OCI-LY3 (cell line): Measurements from ENCODE around the gene MUC6.

ENCODE experiments used
- H2AFZ ChIP-seq: fragments of 200-600, 300-600 bp; shearing (Covaris generic); 2 replicates; pipeline ENCODE4 v1.6.0; 2014; ENCODE audit warnings: antibody characterized with exemption, low read depth, low read length
- H3K27ac ChIP-seq: fragments of 200-600, 300-600 bp; sonication (generic); 2 replicates; pipeline ENCODE4 v1.5.1; 2014; ENCODE audit warnings: mild to moderate bottlenecking, low read length, moderate library complexity, mixed read lengths
- H3K27me3 ChIP-seq: fragments of 200-600, 300-600 bp; sonication (generic); 2 replicates; pipeline ENCODE4 v1.6.1; 2014; ENCODE audit warnings: low read depth, low read length, mixed read lengths
- H3K36me3 ChIP-seq: fragments of 200-600, 300-600 bp; sonication (generic); replicated peaks from 2 replicates; pipeline ENCODE3; 2014; ENCODE audit warnings: low read depth, low read length, mixed read lengths
- H3K4me1 ChIP-seq: fragments of 300-600, 200-600 bp; sonication (generic); 2 replicates; pipeline ENCODE4 v1.6.1; 2014; ENCODE audit warnings: low read length, mixed read lengths
- H3K4me2 ChIP-seq: fragments of 200-600, 300-600 bp; sonication (generic); 2 replicates; pipeline ENCODE4 v1.6.1; 2014; ENCODE audit warnings: low read length, mixed read lengths
- H3K4me3 ChIP-seq: fragments of 300-600, 200-600 bp; sonication (generic); 2 replicates; pipeline ENCODE4 v1.5.1; 2014; ENCODE audit warnings: antibody characterized with exemption, mild to moderate bottlenecking, low read length, moderate library complexity
- H3K79me2 ChIP-seq: fragments of 300-600, 200-600 bp; shearing (Covaris generic); 2 replicates; pipeline ENCODE4 v1.6.1; 2014; ENCODE audit warnings: mild to moderate bottlenecking, low read length, mixed read lengths
- H3K9ac ChIP-seq: fragments of 300-600, 200-600 bp; shearing (Covaris generic); 2 replicates; pipeline ENCODE4 v1.6.0; 2014; ENCODE audit warnings: mild to moderate bottlenecking, low read length, moderate library complexity
- H3K9me3 ChIP-seq: fragments of 200-600, 300-600 bp; shearing (Covaris generic); 2 replicates; pipeline ENCODE4 v1.6.1; 2014; ENCODE audit warnings: low read length, mixed read lengths; ENCODE audit not compliant: insufficient read depth
- H4K20me1 ChIP-seq: fragments of 200-600, 300-600 bp; sonication (generic); 2 replicates; pipeline ENCODE4 v1.6.1; 2016; ENCODE audit warnings: low read length, mixed read lengths; ENCODE audit not compliant: insufficient read depth
- EZH2phosphoT487 ChIP-seq: fragments of 200-600 bp; shearing (Covaris generic); IDR thresholded peaks from 2 replicates; pipeline ENCODE4 v1.6.1; 2018; ENCODE audit warnings: antibody characterized with exemption, mixed run types, low read depth
- TF ChIP-seq, protein P1 (sequence below): fragments of 200-600, 300-600 bp; sonication (generic); IDR thresholded peaks from 2 replicates; pipeline ENCODE4 v1.5.1; 2014; ENCODE audit warnings: antibody characterized with exemption, low read length, low read depth

MUC6 gene

DNA sequence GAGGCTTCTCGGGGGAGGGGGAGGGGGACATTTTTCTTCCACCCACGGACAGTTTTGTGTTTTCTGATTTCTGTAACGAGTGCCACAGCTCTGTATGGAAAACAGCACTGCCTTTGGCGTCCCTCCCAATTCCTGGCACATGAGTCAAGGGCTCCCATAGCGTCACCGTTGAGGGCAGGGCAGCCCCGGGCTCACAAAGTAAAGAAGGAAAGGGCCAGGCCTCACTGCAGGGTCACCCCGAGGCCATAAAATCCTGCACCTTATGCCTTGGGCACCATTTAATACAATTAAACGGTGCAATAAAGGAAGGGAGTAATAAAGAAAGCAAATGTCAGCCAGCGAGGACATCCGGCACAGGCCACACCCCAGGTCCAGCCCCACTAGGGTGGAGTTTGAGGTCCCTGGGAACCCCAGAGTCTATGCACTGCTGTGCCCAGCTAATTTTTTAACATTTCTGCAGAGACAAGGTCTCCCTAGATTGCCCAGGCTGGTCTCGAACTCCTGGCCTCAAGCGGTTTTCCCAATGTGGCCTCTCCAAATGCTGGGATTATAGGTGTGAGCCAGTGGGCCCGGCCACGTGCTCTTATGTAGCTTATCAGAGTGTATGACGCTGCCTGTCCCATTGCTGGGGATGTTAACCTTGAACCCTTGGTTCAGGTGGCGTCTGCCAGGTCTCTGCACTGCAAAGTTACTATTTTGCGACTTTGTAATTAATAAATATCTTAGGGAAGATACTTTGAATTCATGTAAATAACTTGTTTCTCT, 24.5 kb upstream of the MUC6 start:
- Histone ChIP-seq H2AFZ (no peak overlapping the region), H3K4me3 (no peak overlapping the region), H3K4me2 (no peak overlapping the region), H3K27ac (no peak overlapping the region), H3K36me3 (no peaks in the 10 kb centered on the region), H3K27me3 (peaks cover 13% of the 10 kb centered on the region; the same call in 1 of the 2 replicates), H3K79me2 (no peaks in the 10 kb centered on the region), H3K9me3 (no peaks in the 10 kb centered on the region), H4K20me1 (no peaks in the 10 kb centered on the region), H3K4me1 (no peaks in the 10 kb centered on the region), H3K9ac (no peak overlapping the region)
- TF ChIP-seq, protein P1, sequence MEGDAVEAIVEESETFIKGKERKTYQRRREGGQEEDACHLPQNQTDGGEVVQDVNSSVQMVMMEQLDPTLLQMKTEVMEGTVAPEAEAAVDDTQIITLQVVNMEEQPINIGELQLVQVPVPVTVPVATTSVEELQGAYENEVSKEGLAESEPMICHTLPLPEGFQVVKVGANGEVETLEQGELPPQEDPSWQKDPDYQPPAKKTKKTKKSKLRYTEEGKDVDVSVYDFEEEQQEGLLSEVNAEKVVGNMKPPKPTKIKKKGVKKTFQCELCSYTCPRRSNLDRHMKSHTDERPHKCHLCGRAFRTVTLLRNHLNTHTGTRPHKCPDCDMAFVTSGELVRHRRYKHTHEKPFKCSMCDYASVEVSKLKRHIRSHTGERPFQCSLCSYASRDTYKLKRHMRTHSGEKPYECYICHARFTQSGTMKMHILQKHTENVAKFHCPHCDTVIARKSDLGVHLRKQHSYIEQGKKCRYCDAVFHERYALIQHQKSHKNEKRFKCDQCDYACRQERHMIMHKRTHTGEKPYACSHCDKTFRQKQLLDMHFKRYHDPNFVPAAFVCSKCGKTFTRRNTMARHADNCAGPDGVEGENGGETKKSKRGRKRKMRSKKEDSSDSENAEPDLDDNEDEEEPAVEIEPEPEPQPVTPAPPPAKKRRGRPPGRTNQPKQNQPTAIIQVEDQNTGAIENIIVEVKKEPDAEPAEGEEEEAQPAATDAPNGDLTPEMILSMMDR, result no peak
- no peak for TF ChIP-seq EZH2phosphoT487

DNA sequence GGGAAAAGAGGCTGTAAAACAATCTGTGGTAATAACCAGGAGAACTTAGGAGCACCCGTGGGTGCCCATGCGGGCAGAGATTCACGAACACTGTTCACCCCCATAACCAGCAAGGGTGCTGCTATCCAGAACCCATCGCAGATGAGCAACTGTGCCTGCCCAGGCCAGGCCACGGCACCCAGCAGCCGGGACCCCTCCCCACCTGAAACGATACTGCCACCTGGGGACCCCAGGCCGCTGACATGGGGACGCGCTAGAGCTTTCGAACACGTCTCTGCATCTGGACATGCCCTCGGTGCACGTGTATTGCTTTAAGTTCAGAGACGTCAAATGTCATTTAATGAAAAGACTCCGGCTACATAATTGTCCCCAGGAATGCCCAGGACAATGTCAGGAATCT, 23.9 kb upstream of the MUC6 start:
- no peak overlapping the region for H3K4me2 ChIP-seq
- H3K4me3 ChIP-seq, result no peak overlapping the region
- H3K27me3 ChIP-seq, result peaks cover 13% of the 10 kb centered on the region; the same call in 1 of the 2 replicates

DNA sequence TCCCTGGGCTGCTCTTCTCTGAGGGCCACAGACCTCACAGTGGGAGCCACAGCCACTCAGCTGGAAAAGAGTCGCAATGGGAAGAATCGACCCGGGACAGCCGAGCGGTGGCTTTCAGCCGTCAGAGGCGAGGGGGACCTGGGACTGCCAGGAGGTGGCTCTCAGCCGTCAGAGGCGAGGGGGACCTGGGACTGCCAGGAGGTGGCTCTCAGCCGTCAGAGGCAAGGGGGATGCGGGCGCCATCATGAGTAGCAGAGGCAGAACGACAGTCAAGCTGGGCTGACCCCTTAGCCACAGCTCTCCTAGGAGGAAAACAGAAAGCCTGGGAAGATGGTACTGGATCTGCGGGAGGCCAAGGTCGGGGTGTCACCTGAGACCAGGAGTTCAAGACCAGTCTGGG, 23.2 kb upstream of the MUC6 start:
- no peaks in the 10 kb centered on the region for H3K4me1 ChIP-seq
- no peak overlapping the region for H3K4me2 ChIP-seq
- no peak for TF ChIP-seq EZH2phosphoT487
- TF ChIP-seq, protein P1, result no peak
- H3K9ac ChIP-seq, result no peak overlapping the region
- H3K27ac ChIP-seq, result no peak overlapping the region
- H3K79me2 ChIP-seq, result no peaks in the 10 kb centered on the region
- no peak overlapping the region for H3K4me3 ChIP-seq
- H3K9me3 ChIP-seq, result no peaks in the 10 kb centered on the region
- H2AFZ ChIP-seq, result no peak overlapping the region
- H3K27me3 ChIP-seq, result peaks cover 13% of the 10 kb centered on the region; the same call in 1 of the 2 replicates
- H3K36me3 ChIP-seq, result no peaks in the 10 kb centered on the region
- H4K20me1 ChIP-seq, result no peaks in the 10 kb centered on the region

More for the DNA sequence above, 23.9 kb upstream of the MUC6 start:
- H3K79me2 ChIP-seq, result no peaks in the 10 kb centered on the region
- no peaks in the 10 kb centered on the region for H4K20me1 ChIP-seq
- no peaks in the 10 kb centered on the region for H3K36me3 ChIP-seq
- H3K4me1 ChIP-seq, result no peaks in the 10 kb centered on the region
- no peak overlapping the region for H2AFZ ChIP-seq
- no peaks in the 10 kb centered on the region for H3K9me3 ChIP-seq
- TF ChIP-seq, protein P1, result no peak
- TF ChIP-seq EZH2phosphoT487, result no peak
- H3K9ac ChIP-seq, result no peak overlapping the region
- no peak overlapping the region for H3K27ac ChIP-seq

DNA sequence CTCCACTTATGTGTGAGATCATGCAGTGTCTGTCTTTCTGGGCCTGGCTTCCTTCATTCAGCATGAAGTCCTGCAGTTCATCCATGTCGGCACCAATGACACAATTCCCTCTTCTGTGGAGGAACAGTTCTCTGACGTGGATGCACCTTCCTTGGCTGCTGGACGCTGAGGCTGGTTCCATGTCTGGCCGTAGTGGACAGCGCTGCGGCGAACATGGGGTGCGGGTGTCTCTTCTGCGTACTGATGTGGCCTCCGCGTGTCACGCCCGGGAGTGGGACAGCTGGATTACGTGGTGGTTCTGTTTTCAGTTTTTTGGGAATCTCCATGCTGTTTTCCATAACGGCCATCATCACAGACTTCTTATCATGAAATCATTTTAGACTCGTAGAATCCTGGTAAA, 21.3 kb upstream of the MUC6 start:
- Histone ChIP-seq H3K79me2 (no peaks in the 10 kb centered on the region), H3K4me2 (no peak overlapping the region), H4K20me1 (no peaks in the 10 kb centered on the region), H3K36me3 (no peaks in the 10 kb centered on the region), H3K27me3 (peaks cover 7% of the 10 kb centered on the region; the same call in 1 of the 2 replicates), H3K9ac (no peak overlapping the region), H3K27ac (no peak overlapping the region), H3K9me3 (no peaks in the 10 kb centered on the region), H2AFZ (no peak overlapping the region), H3K4me1 (no peaks in the 10 kb centered on the region), H3K4me3 (no peak overlapping the region)
- TF ChIP-seq, protein P1, result no peak
- no peak for TF ChIP-seq EZH2phosphoT487
